MG63 (cell line): ENCODE measurements around the gene UBE2E3. TPM values are rescaled to one million over a fixed set of nuclear protein-coding genes. Genes with fewer than 3 reads are reported as not detected.
A peak's percentile ranks its signal among the peaks of the same experiment; 100 is the strongest.

Experiments
- DNase-seq: peaks from one replicate; pipeline ENCODE4 v3.0.0-alpha.2; 2020
- H3K27me3 ChIP-seq: fragments of 250-450 bp; sonication (Bioruptor Pico); 2 replicates; pipeline ENCODE4 v1.5.1; 2020; ENCODE audit warnings: mild to moderate bottlenecking, moderate library complexity
- H3K36me3 ChIP-seq: fragments of 250-450 bp; sonication (Bioruptor Pico); 2 replicates; pipeline ENCODE4 v1.5.1; 2020; ENCODE audit warnings: mild to moderate bottlenecking, moderate library complexity
- H3K4me3 ChIP-seq: fragments of 250-450 bp; sonication (Bioruptor Pico); 2 replicates; pipeline ENCODE4 v1.5.1; 2020; ENCODE audit warnings: mild to moderate bottlenecking, moderate library complexity
- H3K9me3 ChIP-seq: fragments of 250-450 bp; sonication (Bioruptor Pico); 2 replicates; pipeline ENCODE4 v1.5.1; 2020; ENCODE audit warnings: mild to moderate bottlenecking, moderate library complexity
- total RNA-seq: library from RNA; depleted of rRNA; stranded (reverse); fragments of >200 nt; shearing (Covaris generic); gene quantifications from 2 replicates; pipeline ENCODE4 v1.2.3, GENCODE V29; 2014; ENCODE audit warnings: low replicate concordance

UBE2E3 gene
- total RNA-seq, 1 experiment from 2014 or later = 126 TPM

GRCh38 chr2:181047829-181048228 is 67.4 kb downstream of the UBE2E3 start:
- DNase-seq = no peak

GRCh38 chr2:181051861-181052522 is 71.6 kb downstream of the UBE2E3 start:
- Histone ChIP-seq H3K9me3 (no peaks in the 10 kb centered on the region), H3K4me3 (no peak overlapping the region), H3K27me3 (no peaks in the 10 kb centered on the region), H3K36me3 (no peaks in the 10 kb centered on the region)
- no peak for DNase-seq

More at GRCh38 chr2:181047829-181048228, 67.4 kb downstream of the UBE2E3 start:
- H3K27me3 ChIP-seq = no peaks in the 10 kb centered on the region
- H3K4me3 ChIP-seq = no peak overlapping the region
- H3K36me3 ChIP-seq = no peaks in the 10 kb centered on the region
- H3K9me3 ChIP-seq = no peaks in the 10 kb centered on the region

- H3K9me3 ChIP-seq = no peaks in the 10 kb centered on the region
- H3K27me3 ChIP-seq = no peaks in the 10 kb centered on the region
- H3K4me3 ChIP-seq = no peak overlapping the region
- no peaks in the 10 kb centered on the region for H3K36me3 ChIP-seq
- no peak for DNase-seq
Observed at GRCh38 chr2:181052523-181052891, 72.1 kb downstream of the UBE2E3 start.

GRCh38 chr2:181054256-181054655 is 73.9 kb downstream of the UBE2E3 start:
- H3K36me3 ChIP-seq = no peaks in the 10 kb centered on the region
- no peak overlapping the region for H3K4me3 ChIP-seq

GRCh38 chr2:181054843-181055242 is 74.4 kb downstream of the UBE2E3 start:
- DNase-seq = no peak
- Histone ChIP-seq H3K4me3 (no peak overlapping the region), H3K9me3 (no peaks in the 10 kb centered on the region), H3K36me3 (no peaks in the 10 kb centered on the region), H3K27me3 (no peaks in the 10 kb centered on the region)

More at GRCh38 chr2:181054256-181054655, 73.9 kb downstream of the UBE2E3 start:
- Histone ChIP-seq H3K27me3 (no peaks in the 10 kb centered on the region), H3K9me3 (no peaks in the 10 kb centered on the region)
- DNase-seq = no peak

- H3K27me3 ChIP-seq = no peaks in the 10 kb centered on the region
- no peak for DNase-seq
- H3K36me3 ChIP-seq = no peaks in the 10 kb centered on the region
- H3K9me3 ChIP-seq = no peaks in the 10 kb centered on the region
- H3K4me3 ChIP-seq = no peak overlapping the region
Observed at GRCh38 chr2:181058378-181059269, 78.2 kb downstream of the UBE2E3 start.

GRCh38 chr2:181063696-181064095 is 83.3 kb downstream of the UBE2E3 start:
- Histone ChIP-seq H3K36me3 (no peaks in the 10 kb centered on the region), H3K4me3 (no peak overlapping the region), H3K9me3 (no peaks in the 10 kb centered on the region), H3K27me3 (no peaks in the 10 kb centered on the region)
- DNase-seq = no peak

GRCh38 chr2:181065458-181065857 is 85.1 kb downstream of the UBE2E3 start:
- Histone ChIP-seq H3K4me3 (no peak overlapping the region), H3K27me3 (no peaks in the 10 kb centered on the region), H3K36me3 (no peaks in the 10 kb centered on the region), H3K9me3 (no peaks in the 10 kb centered on the region)
- DNase-seq = no peak

GRCh38 chr2:181066333-181066732 is 85.9 kb downstream of the UBE2E3 start:
- H3K27me3 ChIP-seq = no peaks in the 10 kb centered on the region
- H3K36me3 ChIP-seq = no peaks in the 10 kb centered on the region
- H3K4me3 ChIP-seq = no peak overlapping the region
- H3K9me3 ChIP-seq = no peaks in the 10 kb centered on the region
- DNase-seq = no peak

- Histone ChIP-seq H3K9me3 (no peaks in the 10 kb centered on the region), H3K4me3 (no peak overlapping the region), H3K27me3 (no peaks in the 10 kb centered on the region), H3K36me3 (no peaks in the 10 kb centered on the region)
- peak; percentile 1 for DNase-seq
Observed at GRCh38 chr2:181070119-181070835, 89.9 kb downstream of the UBE2E3 start.

GRCh38 chr2:181070836-181071200 is 90.4 kb downstream of the UBE2E3 start:
- Histone ChIP-seq H3K27me3 (no peaks in the 10 kb centered on the region), H3K9me3 (no peaks in the 10 kb centered on the region), H3K36me3 (no peaks in the 10 kb centered on the region), H3K4me3 (no peak overlapping the region)
- no peak for DNase-seq

GRCh38 chr2:181072486-181073235 is 92.3 kb downstream of the UBE2E3 start:
- no peaks in the 10 kb centered on the region for H3K9me3 ChIP-seq
- H3K27me3 ChIP-seq = no peaks in the 10 kb centered on the region
- H3K36me3 ChIP-seq = no peaks in the 10 kb centered on the region
- DNase-seq = no peak
- H3K4me3 ChIP-seq = no peak overlapping the region

GRCh38 chr2:181073896-181074295 is 93.5 kb downstream of the UBE2E3 start:
- Histone ChIP-seq H3K4me3 (no peak overlapping the region), H3K9me3 (no peaks in the 10 kb centered on the region), H3K27me3 (no peaks in the 10 kb centered on the region), H3K36me3 (no peaks in the 10 kb centered on the region)
- no peak for DNase-seq

- H3K36me3 ChIP-seq = no peaks in the 10 kb centered on the region
- no peaks in the 10 kb centered on the region for H3K9me3 ChIP-seq
- no peaks in the 10 kb centered on the region for H3K27me3 ChIP-seq
- DNase-seq = peak; percentile 2
- no peak overlapping the region for H3K4me3 ChIP-seq
Observed at GRCh38 chr2:181074457-181074856, 94.1 kb downstream of the UBE2E3 start.

GRCh38 chr2:181076658-181077057 is 96.3 kb downstream of the UBE2E3 start:
- H3K36me3 ChIP-seq = no peaks in the 10 kb centered on the region
- no peaks in the 10 kb centered on the region for H3K9me3 ChIP-seq
- no peak overlapping the region for H3K4me3 ChIP-seq
- no peaks in the 10 kb centered on the region for H3K27me3 ChIP-seq
- no peak for DNase-seq

- Histone ChIP-seq H3K36me3 (no peaks in the 10 kb centered on the region), H3K4me3 (no peak overlapping the region), H3K27me3 (no peaks in the 10 kb centered on the region), H3K9me3 (no peaks in the 10 kb centered on the region)
- no peak for DNase-seq
Observed at GRCh38 chr2:181077128-181077709, 96.8 kb downstream of the UBE2E3 start.
